Endothelial cell of umbilical vein (primary cell): ENCODE results near the gene TSEN2.
"Not testable (repeated sequence)": the region's sequence is repeated elsewhere in the genome, so short reads cannot be mapped to it uniquely, and the experiment has no call there.

ENCODE experiments used
- CTCF ChIP-seq, 2 donors: IDR thresholded peaks; 1 replicate in 1 of 2; 2 replicates in 1 of 2; pipeline ENCODE4 v1.5.1; 2011; ENCODE audit warnings: low read length in 2 of 2, mild to moderate bottlenecking in 2 of 2, moderate library complexity in 2 of 2, control low read depth in 1 of 2, inconsistent platforms in 1 of 2, low read depth in 1 of 2; ENCODE audit not compliant: insufficient read depth in 1 of 2; ENCODE audit errors: extremely low read depth in 1 of 2
- EZH2 ChIP-seq: IDR thresholded peaks from 2 replicates; pipeline ENCODE4 v1.6.1; 2012; ENCODE audit warnings: borderline replicate concordance, low read depth, mild to moderate bottlenecking, moderate library complexity, low read length, inconsistent platforms; ENCODE audit not compliant: severe bottlenecking
- GATA2 ChIP-seq: IDR thresholded peaks from 2 replicates; pipeline ENCODE4 v1.7.0; 2011; ENCODE audit warnings: low read depth, mild to moderate bottlenecking, moderate library complexity, mixed read lengths, low read length; ENCODE audit not compliant: insufficient read length, insufficient read depth
- JUN ChIP-seq: IDR thresholded peaks from 2 replicates; pipeline ENCODE4 v1.6.1; 2011; ENCODE audit warnings: borderline replicate concordance, low read depth; ENCODE audit not compliant: insufficient read length, insufficient read depth
- MAX ChIP-seq: IDR thresholded peaks from 2 replicates; pipeline ENCODE4 v1.6.1; 2011; ENCODE audit not compliant: insufficient read depth, insufficient read length
- MYC ChIP-seq: IDR thresholded peaks from one replicate; pipeline ENCODE4 v1.6.1; 2011; ENCODE audit warnings: mild to moderate bottlenecking, low read depth, low read length
- POLR2A ChIP-seq: IDR thresholded peaks from 2 replicates; pipeline ENCODE4 v1.6.1; 2012; ENCODE audit warnings: low read depth, mild to moderate bottlenecking, control low read depth, low read length
- POLR2AphosphoS5 ChIP-seq: IDR thresholded peaks from 2 replicates; pipeline ENCODE4 v1.6.1; 2012; ENCODE audit warnings: low read depth, mild to moderate bottlenecking, control low read depth, low read length, moderate library complexity; ENCODE audit not compliant: insufficient read depth

DNA sequence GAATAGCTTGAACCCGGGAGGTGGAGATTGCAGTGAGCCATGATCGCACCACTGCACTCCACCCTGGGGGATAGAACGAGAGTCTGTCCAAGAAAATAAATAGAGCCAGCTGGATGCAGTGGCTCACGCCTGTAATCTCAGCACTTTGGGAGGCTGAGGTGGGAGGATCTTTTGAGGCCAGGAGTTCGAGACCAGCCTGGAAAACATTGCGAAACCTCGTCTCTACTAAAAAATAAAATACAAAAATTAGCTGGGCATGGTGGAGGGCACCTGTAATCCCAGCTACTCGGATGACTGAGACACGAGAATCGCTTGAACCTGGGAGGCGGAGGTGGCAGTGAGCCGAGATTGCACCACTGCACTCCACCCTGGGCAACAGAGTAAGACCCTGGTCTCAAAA lies 59.2 kb downstream of the TSEN2 start:
- TF ChIP-seq CTCF (IDR thresholded peaks at IDR 0.05; ENCODE audit: extremely low read depth in 1 of 2, insufficient read depth in 1 of 2, low read depth in 1 of 2, low read length in 2 of 2); POLR2A; POLR2AphosphoS5; MAX; JUN; EZH2; GATA2; MYC: not testable (repeated sequence)
